Umbilical cord (tissue), 2 donors: ENCODE data around the gene RPS14. TPM values are rescaled to one million over a fixed set of nuclear protein-coding genes. Genes with fewer than 3 reads are reported as not detected.
"Not testable (repeated sequence)": the region's sequence is repeated elsewhere in the genome, so short reads cannot be mapped to it uniquely, and the experiment has no call there.

Experiments used
- DNase-seq: peaks from one replicate; pipeline ENCODE4 v3.0.0-alpha.2; 2015; ENCODE audit warnings: low spot score
- total RNA-seq: library from RNA; depleted of rRNA; stranded (reverse); fragments of >200 nt; gene quantifications from one replicate; pipeline ENCODE4 v1.2.3, GENCODE V29; 2014; ENCODE audit warnings: low replicate concordance; ENCODE audit not compliant: insufficient read depth

The RPS14 gene
- total RNA-seq, 1 donor from 2014 or later, result 1,414 TPM

GRCh38 chr5:150413902-150414790 is 35.4 kb downstream of the RPS14 start:
- DNase-seq, result not testable (repeated sequence)

- no peak for DNase-seq
Observed at GRCh38 chr5:150413176-150413901, 36.2 kb downstream of the RPS14 start.

GRCh38 chr5:150412319-150413175 is 37.0 kb downstream of the RPS14 start, which contains the start of gene CD74:
Gene CD74 (minus strand): TSS chr5:150412910. CDS start chr5:150412749, 161 bp downstream.
- DNase-seq, result peak; percentile 85

- peak; percentile 35 for DNase-seq
Observed at GRCh38 chr5:150411245-150411979, 38.1 kb downstream of the RPS14 start.

- peak; percentile 95 for DNase-seq
Observed at GRCh38 chr5:150410524-150411244, 38.9 kb downstream of the RPS14 start.

GRCh38 chr5:150409638-150410523 is 39.7 kb downstream of the RPS14 start:
- peak; percentile 95 for DNase-seq

- DNase-seq, result no peak
Observed at GRCh38 chr5:150408231-150408943, 41.2 kb downstream of the RPS14 start.

GRCh38 chr5:150407096-150407720 is 42.3 kb downstream of the RPS14 start:
- DNase-seq, result no peak

- DNase-seq, result no peak
Observed at GRCh38 chr5:150406723-150407095, 42.8 kb downstream of the RPS14 start.

- no peak for DNase-seq
Observed at GRCh38 chr5:150406103-150406722, 43.3 kb downstream of the RPS14 start.

- DNase-seq, result no peak
Observed at GRCh38 chr5:150404941-150405816, 44.4 kb downstream of the RPS14 start.

- DNase-seq, result no peak
Observed at GRCh38 chr5:150404535-150404934, 45.0 kb downstream of the RPS14 start.

GRCh38 chr5:150404121-150404520 is 45.4 kb downstream of the RPS14 start:
- DNase-seq, result no peak

GRCh38 chr5:150402901-150403342 is 46.6 kb downstream of the RPS14 start:
- no peak for DNase-seq

GRCh38 chr5:150402229-150402773 is 47.2 kb downstream of the RPS14 start:
- DNase-seq, result no peak
